Endothelial cell of umbilical vein (primary cell): ENCODE results near the gene RBPJL. TPM values are rescaled to one million over a fixed set of nuclear protein-coding genes. Genes with fewer than 3 reads are reported as not detected.

Experiments
- BruUV-seq: library from RNA; stranded (reverse); fragments of 400-500 nt; replicated peaks from 2 replicates; lab custom pipeline; 2021; lab: Mats Ljungman, UMichigan
- CTCF ChIA-PET: fragments of 300-600, 350-600 bp; sonication (Branson Sonifier 250); formaldehyde crosslinking; loops from one replicate; lab custom pipeline; 2021; ENCODE audit warnings: antibody characterized with exemption, inconsistent platforms; lab: Charles Lee
- POLR2A ChIA-PET: fragments of 300-600, 350-600 bp; sonication (Branson Sonifier 250); formaldehyde crosslinking; loops from one replicate; lab custom pipeline; 2021; ENCODE audit warnings: antibody characterized with exemption, inconsistent platforms; lab: Charles Lee
- DNase-seq: peaks from one replicate; pipeline ENCODE4 v3.0.0-alpha.2; 2011; ENCODE audit warnings: low read depth, low spot score
- FAIRE-seq: peaks from 2 replicates; lab custom pipeline; 2011; peaks lifted over from hg19 to GRCh38; lab: Jason Lieb, UNC
- H2AFZ ChIP-seq: 2 replicates; pipeline ENCODE4 v1.6.0; 2012; ENCODE audit warnings: low read depth, low read length, control low read depth, inconsistent platforms
- H3K27ac ChIP-seq: 2 replicates; pipeline ENCODE4 v1.5.1; 2011; ENCODE audit warnings: low read depth, mild to moderate bottlenecking, control low read depth, low read length, moderate library complexity; ENCODE audit not compliant: insufficient read depth
- H3K27me3 ChIP-seq, 2 experiments: 2 replicates each; pipeline versions ENCODE4 v1.6.0 to v1.6.1; 2011; ENCODE audit warnings: low read length in 2 of 2, mixed read lengths in 1 of 2; ENCODE audit not compliant: control insufficient read depth in 2 of 2, insufficient read depth in 2 of 2
- H3K36me3 ChIP-seq, 2 experiments: 2 replicates in 1 of 2; 3 replicates in 1 of 2; pipeline ENCODE4 v1.5.1; 2011; ENCODE audit warnings: low read length in 2 of 2, mild to moderate bottlenecking in 1 of 2, moderate library complexity in 1 of 2; ENCODE audit not compliant: control insufficient read depth in 2 of 2, insufficient read depth in 2 of 2; ENCODE audit errors: extremely low read depth in 1 of 2
- H3K4me1 ChIP-seq: 3 replicates; pipeline ENCODE4 v1.5.1; 2011; ENCODE audit warnings: mild to moderate bottlenecking, low read length; ENCODE audit not compliant: control insufficient read depth, insufficient read depth; ENCODE audit errors: extremely low read depth
- H3K4me2 ChIP-seq: 2 replicates; pipeline ENCODE4 v1.6.1; 2011; ENCODE audit warnings: low read length, control low read depth, mixed read lengths; ENCODE audit not compliant: insufficient read depth
- H3K4me3 ChIP-seq, 3 experiments: fragments of 200-600 bp in 1 of 3; sonication (generic), shearing (Covaris generic) in 1 of 3; replicated peaks in 1 of 3; 2 replicates each; pipeline ENCODE4 v1.5.1; 2011 to 2016; ENCODE audit warnings: control low read depth in 3 of 3, low read length in 3 of 3, mild to moderate bottlenecking in 2 of 3, inconsistent platforms in 1 of 3, low read depth in 1 of 3, moderate library complexity in 1 of 3; ENCODE audit not compliant: insufficient read depth in 1 of 3
- H3K79me2 ChIP-seq: 2 replicates; pipeline ENCODE4 v1.6.0; 2012; ENCODE audit warnings: low read length, inconsistent platforms; ENCODE audit not compliant: control insufficient read depth, insufficient read depth
- H3K9ac ChIP-seq: replicated peaks from 2 replicates; pipeline ENCODE3; 2011; ENCODE audit warnings: low read length, control low read depth; ENCODE audit not compliant: insufficient read depth; ENCODE audit errors: extremely low read depth
- H3K9me1 ChIP-seq: replicated peaks from 3 replicates; pipeline ENCODE4 v1.6.0; 2011; ENCODE audit warnings: mild to moderate bottlenecking, low read length; ENCODE audit not compliant: control insufficient read depth, insufficient read depth; ENCODE audit errors: extremely low read depth
- H3K9me3 ChIP-seq: replicated peaks from 2 replicates; pipeline ENCODE4 v1.5.1; 2012; ENCODE audit warnings: low read length, inconsistent platforms; ENCODE audit not compliant: control insufficient read depth, insufficient read depth
- H4K20me1 ChIP-seq: replicated peaks from 2 replicates; pipeline ENCODE3; 2011; ENCODE audit warnings: mild to moderate bottlenecking, low read length; ENCODE audit not compliant: control insufficient read depth, insufficient read depth; ENCODE audit errors: extremely low read depth
- FOS ChIP-seq: IDR thresholded peaks from 2 replicates; pipeline ENCODE4 v1.6.1; 2011; ENCODE audit warnings: mild to moderate bottlenecking, low read length, moderate library complexity, borderline replicate concordance; ENCODE audit not compliant: insufficient read depth
- MYC ChIP-seq: IDR thresholded peaks from one replicate; pipeline ENCODE4 v1.6.1; 2011; ENCODE audit warnings: mild to moderate bottlenecking, low read depth, low read length
- POLR2AphosphoS5 ChIP-seq: IDR thresholded peaks from 2 replicates; pipeline ENCODE4 v1.6.1; 2012; ENCODE audit warnings: low read depth, mild to moderate bottlenecking, control low read depth, low read length, moderate library complexity; ENCODE audit not compliant: insufficient read depth
- dilution Hi-C: fragments of 300-500 bp; cut with MboI; formaldehyde crosslinking; loops from one replicate; pipeline ENCODE4 v1.15.0; 2019; ENCODE audit warnings: low sequenced_read_pairs; ENCODE audit not compliant: extremely low pct_ligation_motif_present
- intact Hi-C: fragments of 100-400 bp; cut with micrococcal nuclease; formaldehyde crosslinking; loops from one replicate; pipeline ENCODE4 v1.10.0; 2022
- polyA plus RNA-seq, 4 experiments: library from polyadenylated mRNA; depleted of rRNA in 3 of 4; stranded (reverse) in 3 of 4; unstranded in 1 of 4; fragments of >200 nt; gene quantifications; 2 replicates each; pipeline versions ENCODE4 v1.2.1 to v1.2.3, GENCODE V29; 2011 to 2012; ENCODE audit warnings: missing spikeins in 1 of 4
- total RNA-seq: library from RNA; stranded (reverse); gene quantifications from 2 replicates; pipeline ENCODE4 v1.2.3, GENCODE V29; 2021
- TF ChIP-seq, protein P1 (sequence below), 2 donors: IDR thresholded peaks; 1 replicate in 1 of 2; 2 replicates in 1 of 2; pipeline ENCODE4 v1.5.1; 2011; ENCODE audit warnings: low read length in 2 of 2, mild to moderate bottlenecking in 2 of 2, moderate library complexity in 2 of 2, control low read depth in 1 of 2, inconsistent platforms in 1 of 2, low read depth in 1 of 2; ENCODE audit not compliant: insufficient read depth in 1 of 2; ENCODE audit errors: extremely low read depth in 1 of 2
- TF ChIP-seq, protein P2 (sequence below): IDR thresholded peaks from 2 replicates; pipeline ENCODE4 v1.6.1; 2011; ENCODE audit not compliant: insufficient read depth, insufficient read length

Gene RBPJL
- total and polyA plus RNA-seq, 2 donors (not counting 3 experiments of a cell fraction or from before 2014, with no cell fraction given): not detected

GRCh38 chr20:45288376-45288775 lies 18.3 kb upstream of the RBPJL start:
- H3K4me3 ChIP-seq: no peak overlapping the region
- peaks cover 0 to 8% of the 10 kb centered on the region in 2 experiments for H3K27me3 ChIP-seq
- DNase-seq: no peak
- intact Hi-C loops (no loop called here), dilution Hi-C loops (no loop called here)
- peaks cover 6% of the 10 kb centered on the region for H3K4me1 ChIP-seq
- no peaks in the 10 kb centered on the region for H3K9me3 ChIP-seq
- no peak for FAIRE-seq
- H3K79me2 ChIP-seq: no peaks in the 10 kb centered on the region
- no peak overlapping the region for H3K4me2 ChIP-seq
- TF ChIP-seq, protein P1, sequence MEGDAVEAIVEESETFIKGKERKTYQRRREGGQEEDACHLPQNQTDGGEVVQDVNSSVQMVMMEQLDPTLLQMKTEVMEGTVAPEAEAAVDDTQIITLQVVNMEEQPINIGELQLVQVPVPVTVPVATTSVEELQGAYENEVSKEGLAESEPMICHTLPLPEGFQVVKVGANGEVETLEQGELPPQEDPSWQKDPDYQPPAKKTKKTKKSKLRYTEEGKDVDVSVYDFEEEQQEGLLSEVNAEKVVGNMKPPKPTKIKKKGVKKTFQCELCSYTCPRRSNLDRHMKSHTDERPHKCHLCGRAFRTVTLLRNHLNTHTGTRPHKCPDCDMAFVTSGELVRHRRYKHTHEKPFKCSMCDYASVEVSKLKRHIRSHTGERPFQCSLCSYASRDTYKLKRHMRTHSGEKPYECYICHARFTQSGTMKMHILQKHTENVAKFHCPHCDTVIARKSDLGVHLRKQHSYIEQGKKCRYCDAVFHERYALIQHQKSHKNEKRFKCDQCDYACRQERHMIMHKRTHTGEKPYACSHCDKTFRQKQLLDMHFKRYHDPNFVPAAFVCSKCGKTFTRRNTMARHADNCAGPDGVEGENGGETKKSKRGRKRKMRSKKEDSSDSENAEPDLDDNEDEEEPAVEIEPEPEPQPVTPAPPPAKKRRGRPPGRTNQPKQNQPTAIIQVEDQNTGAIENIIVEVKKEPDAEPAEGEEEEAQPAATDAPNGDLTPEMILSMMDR (IDR thresholded peaks at IDR 0.05; ENCODE audit: extremely low read depth in 1 of 2, insufficient read depth in 1 of 2, low read depth in 1 of 2, low read length in 2 of 2): no peak
- TF ChIP-seq FOS (no peak), MYC (no peak), POLR2AphosphoS5 (no peak)
- no peaks in the 10 kb centered on the region for H4K20me1 ChIP-seq
- no peak overlapping the region for H3K9ac ChIP-seq
- POLR2A ChIA-PET: no interaction called here
- no TSS peak for BruUV-seq
- no peaks in the 10 kb centered on the region for H3K9me1 ChIP-seq
- CTCF ChIA-PET: interaction anchor here (0.8 to 6.9 kb wide), 3 partner anchors 23 to 244 kb away, joined by 4 to 132 read pairs (median 15); partner anchors contain the start of gene KCNS1
- no peaks in the 10 kb centered on the region for H3K36me3 ChIP-seq
- no peak overlapping the region for H3K27ac ChIP-seq
- H2AFZ ChIP-seq: no peak overlapping the region

GRCh38 chr20:45288860-45289259 lies 17.8 kb upstream of the RBPJL start:
- intact Hi-C loops: no loop called here
- DNase-seq: no peak

More at GRCh38 chr20:45288860-45289259, 17.8 kb upstream of the RBPJL start:
- Histone ChIP-seq H3K4me1 (peaks cover 9% of the 10 kb centered on the region), H3K9ac (no peak overlapping the region), H3K36me3 (no peaks in the 10 kb centered on the region), H2AFZ (no peak overlapping the region), H3K27me3 (peaks cover 0 to 8% of the 10 kb centered on the region in 2 experiments), H3K4me3 (no peak overlapping the region), H3K4me2 (no peak overlapping the region), H3K27ac (no peak overlapping the region), H3K9me1 (no peaks in the 10 kb centered on the region), H4K20me1 (no peaks in the 10 kb centered on the region), H3K79me2 (no peaks in the 10 kb centered on the region), H3K9me3 (no peaks in the 10 kb centered on the region)
- no peak for FAIRE-seq
- ChIA-PET CTCF (interaction anchor here (3.2 to 6.9 kb wide), 2 partner anchors 191 to 245 kb away, joined by 15 to 132 read pairs; partner anchors contain the start of gene KCNS1), POLR2A (no interaction called here)
- dilution Hi-C loops: no loop called here
- no TSS peak for BruUV-seq
- TF ChIP-seq, protein P1 (IDR thresholded peaks at IDR 0.05; ENCODE audit: extremely low read depth in 1 of 2, insufficient read depth in 1 of 2, low read depth in 1 of 2, low read length in 2 of 2): no peak
- TF ChIP-seq, protein P2, sequence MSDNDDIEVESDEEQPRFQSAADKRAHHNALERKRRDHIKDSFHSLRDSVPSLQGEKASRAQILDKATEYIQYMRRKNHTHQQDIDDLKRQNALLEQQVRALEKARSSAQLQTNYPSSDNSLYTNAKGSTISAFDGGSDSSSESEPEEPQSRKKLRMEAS: no peak
